Measurements from ENCODE around the gene GRIN2D. TPM values are rescaled to one million over a fixed set of nuclear protein-coding genes. Genes with fewer than 3 reads are reported as not detected.
"Not testable (repeated sequence)": the region's sequence is repeated elsewhere in the genome, so short reads cannot be mapped to it uniquely, and the experiment has no call there.

Gene GRIN2D
- total RNA-seq, 3 donors from 2014 or later, result 0.26 to 0.46 (median 0.35) TPM

DNA sequence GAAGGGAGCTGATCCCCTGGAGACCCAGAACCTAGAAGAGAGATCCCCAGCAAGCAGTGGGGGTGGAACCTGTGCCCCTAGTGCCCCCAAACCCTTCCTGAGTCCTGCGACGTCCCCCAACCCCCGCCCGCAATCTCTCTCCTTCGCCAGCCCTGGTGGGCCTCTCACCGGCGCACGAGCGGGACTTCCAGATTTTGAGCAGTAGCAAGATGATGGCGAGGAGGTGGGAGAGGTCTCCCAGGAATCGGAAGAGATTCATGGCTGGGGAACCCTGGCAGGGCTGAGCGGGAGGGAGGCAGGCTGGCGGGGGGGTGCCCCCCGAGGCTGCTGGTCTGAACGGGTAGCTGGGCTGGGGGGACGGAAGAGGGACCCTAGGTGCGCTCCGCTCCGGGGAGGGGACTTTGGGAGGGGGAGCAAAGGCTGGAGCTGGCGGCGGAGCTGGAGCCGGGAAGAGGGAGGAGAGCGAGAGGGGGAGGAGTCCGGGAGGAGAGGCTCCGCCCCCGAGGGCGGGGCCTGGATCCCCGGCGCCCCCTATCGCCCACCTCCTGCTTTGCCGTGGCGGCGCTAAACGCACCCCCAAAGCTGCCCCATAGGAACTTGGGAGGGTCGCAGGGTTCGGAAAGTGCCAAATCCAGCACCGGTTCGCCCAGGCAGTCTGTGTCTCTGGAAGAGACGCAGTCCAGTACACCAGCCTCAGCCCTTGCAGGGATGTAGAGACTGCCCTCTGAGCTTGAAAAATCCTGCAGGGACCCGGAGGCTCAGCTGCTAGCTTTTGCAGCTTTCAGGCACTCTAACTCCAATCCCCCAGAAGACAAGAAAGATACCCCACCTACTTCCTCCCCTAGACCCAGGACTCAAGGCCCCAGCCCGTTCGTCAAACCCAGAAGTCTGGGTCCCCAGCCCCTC, 2.1 kb upstream of the GRIN2D start, which contains the start of gene KDELR1:
Gene KDELR1 (minus strand): TSS at position 452 of the 906 bp plus-strand sequence. CDS start 193 bp downstream, at position 259.
- H3K4me1 ChIP-seq (ENCODE audit: low read depth), result peaks cover 6% of the 10 kb centered on the region
- ATAC-seq, result peak; percentile 96
- H3K9me3 ChIP-seq, result no peaks in the 10 kb centered on the region
- no peaks in the 10 kb centered on the region for H3K36me3 ChIP-seq (ENCODE audit: low read depth)
- TF ChIP-seq CTCF (IDR thresholded peaks at IDR 0.05), result peak; percentile 96
- intact Hi-C loops (cut with DNase I, micrococcal nuclease), result no loop called here
- H3K4me3 ChIP-seq, result peak within 1 kb of the TSS; percentile 90
- peak; percentile 83 to 88 (median 85) for DNase-seq

- ATAC-seq; H3K4me3 ChIP-seq; H3K4me1 ChIP-seq (ENCODE audit: low read depth); H3K36me3 ChIP-seq (ENCODE audit: low read depth); DNase-seq; H3K9me3 ChIP-seq; intact Hi-C loops (cut with DNase I, micrococcal nuclease): not testable (repeated sequence)
Measured at GRCh38 chr19:48392006-48392344, 1.5 kb upstream of the GRIN2D start.

GRCh38 chr19:48392860-48393558, 459 bp upstream of the GRIN2D start:
- H3K4me1 ChIP-seq (ENCODE audit: low read depth), result peaks cover 11% of the 10 kb centered on the region
- no peak for ATAC-seq
- H3K9me3 ChIP-seq, result no peaks in the 10 kb centered on the region
- DNase-seq, result no peak
- no peak for TF ChIP-seq CTCF (IDR thresholded peaks at IDR 0.05)
- intact Hi-C loops (cut with DNase I, micrococcal nuclease), result no loop called here
- no peaks in the 10 kb centered on the region for H3K36me3 ChIP-seq (ENCODE audit: low read depth)
- no peak overlapping the region for H3K4me3 ChIP-seq

- ATAC-seq, result no peak
- no peak for TF ChIP-seq CTCF (IDR thresholded peaks at IDR 0.05)
- DNase-seq, result no peak
- no peaks in the 10 kb centered on the region for H3K36me3 ChIP-seq (ENCODE audit: low read depth)
- peaks cover 11% of the 10 kb centered on the region for H3K4me1 ChIP-seq (ENCODE audit: low read depth)
- no peaks in the 10 kb centered on the region for H3K9me3 ChIP-seq
- no peak overlapping the region for H3K4me3 ChIP-seq
- intact Hi-C loops (cut with DNase I, micrococcal nuclease), result no loop called here
Measured at GRCh38 chr19:48394331-48395169, 1.1 kb downstream of the GRIN2D start.

- no peak for TF ChIP-seq CTCF (IDR thresholded peaks at IDR 0.05)
- no peaks in the 10 kb centered on the region for H3K9me3 ChIP-seq
- H3K4me3 ChIP-seq, result no peak overlapping the region
- no peaks in the 10 kb centered on the region for H3K36me3 ChIP-seq (ENCODE audit: low read depth)
- peaks cover 14% of the 10 kb centered on the region for H3K4me1 ChIP-seq (ENCODE audit: low read depth)
- intact Hi-C loops (cut with DNase I, micrococcal nuclease), result no loop called here
- DNase-seq, result no peak
- ATAC-seq, result no peak
Measured at GRCh38 chr19:48395170-48395455, 1.6 kb downstream of the GRIN2D start.
